Trophoblast cell (in vitro differentiated cells and primary cell): ENCODE results near the gene CMKLR1.

Experiments
- DNase-seq, 2 donors: peaks; one replicate each; pipeline ENCODE4 v3.0.0-alpha.2; 2016
- H2AFZ ChIP-seq: 2 replicates; pipeline ENCODE4 v1.6.1; 2013; ENCODE audit warnings: low read length, moderate library complexity, mild to moderate bottlenecking; ENCODE audit not compliant: insufficient read depth, poor library complexity
- H2AK5ac ChIP-seq: 2 replicates; pipeline ENCODE4 v1.6.1; 2013; ENCODE audit warnings: mild to moderate bottlenecking, low read length
- H2BK120ac ChIP-seq: 2 replicates; pipeline ENCODE4 v1.6.1; 2013; ENCODE audit warnings: low read length, mild to moderate bottlenecking, moderate library complexity; ENCODE audit not compliant: insufficient read depth, poor library complexity
- H2BK12ac ChIP-seq: 2 replicates; pipeline ENCODE4 v1.6.1; 2013; ENCODE audit warnings: mild to moderate bottlenecking, low read length, moderate library complexity
- H2BK5ac ChIP-seq: 2 replicates; pipeline ENCODE4 v1.6.1; 2013; ENCODE audit warnings: low read length, low read depth, moderate library complexity, mild to moderate bottlenecking; ENCODE audit not compliant: poor library complexity
- H3K14ac ChIP-seq: 2 replicates; pipeline ENCODE4 v1.6.1; 2013; ENCODE audit warnings: mild to moderate bottlenecking, low read length
- H3K18ac ChIP-seq: 2 replicates; pipeline ENCODE4 v1.6.1; 2013; ENCODE audit warnings: mild to moderate bottlenecking, low read length
- H3K23ac ChIP-seq: 2 replicates; pipeline ENCODE4 v1.6.1; 2013; ENCODE audit warnings: low read length
- H3K27ac ChIP-seq: 2 replicates; pipeline ENCODE4 v1.5.1; 2013; ENCODE audit warnings: low read depth, mild to moderate bottlenecking, inconsistent platforms, low read length, moderate library complexity
- H3K27me3 ChIP-seq: 2 replicates; pipeline ENCODE4 v1.6.1; 2013; ENCODE audit warnings: inconsistent platforms, mild to moderate bottlenecking, low read length, moderate library complexity; ENCODE audit not compliant: insufficient read depth
- H3K36me3 ChIP-seq, 2 experiments: 1 replicate in 1 of 2; 2 replicates in 1 of 2; pipeline ENCODE4 v1.6.1; 2013; ENCODE audit warnings: low read length in 2 of 2, mild to moderate bottlenecking in 2 of 2, moderate library complexity in 1 of 2; ENCODE audit not compliant: insufficient read depth in 2 of 2, control insufficient read depth in 1 of 2
- H3K4ac ChIP-seq: 2 replicates; pipeline ENCODE4 v1.6.1; 2013; ENCODE audit warnings: low read depth, mild to moderate bottlenecking, low read length, moderate library complexity
- H3K4me1 ChIP-seq, 2 experiments: 1 replicate in 1 of 2; 2 replicates in 1 of 2; pipeline ENCODE4 v1.6.1; 2013; ENCODE audit warnings: low read length in 2 of 2, mild to moderate bottlenecking in 2 of 2, moderate library complexity in 1 of 2; ENCODE audit not compliant: insufficient read depth in 2 of 2, control insufficient read depth in 1 of 2
- H3K4me2 ChIP-seq: 2 replicates; pipeline ENCODE4 v1.6.1; 2013; ENCODE audit warnings: inconsistent platforms, mild to moderate bottlenecking, low read length, moderate library complexity
- H3K4me3 ChIP-seq: 2 replicates; pipeline ENCODE4 v1.5.1; 2013; ENCODE audit warnings: mild to moderate bottlenecking, low read depth, low read length, inconsistent platforms
- H3K79me1 ChIP-seq: one replicate; pipeline ENCODE4 v1.6.1; 2013; ENCODE audit warnings: low read length
- H3K79me2 ChIP-seq: 2 replicates; pipeline ENCODE4 v1.6.1; 2013; ENCODE audit warnings: low read length, mild to moderate bottlenecking; ENCODE audit not compliant: control insufficient read depth, insufficient read depth, poor library complexity
- H3K9ac ChIP-seq: 2 replicates; pipeline ENCODE4 v1.6.1; 2013; ENCODE audit warnings: mild to moderate bottlenecking, low read length
- H3K9me3 ChIP-seq: 2 replicates; pipeline ENCODE4 v1.6.1; 2013; ENCODE audit warnings: low read depth, mild to moderate bottlenecking, control low read depth, inconsistent platforms, low read length; ENCODE audit not compliant: insufficient read depth
- H4K12ac ChIP-seq: 2 replicates; pipeline ENCODE4 v1.6.1; 2013; ENCODE audit warnings: low read depth, mild to moderate bottlenecking, low read length, moderate library complexity
- H4K8ac ChIP-seq: 2 replicates; pipeline ENCODE4 v1.6.1; 2013; ENCODE audit warnings: low read depth, mild to moderate bottlenecking, low read length, moderate library complexity
- H4K91ac ChIP-seq: one replicate; pipeline ENCODE4 v1.6.1; 2013; ENCODE audit warnings: low read depth, mild to moderate bottlenecking, low read length, moderate library complexity
- WGBS: extraction: QIAGEN DNeasy Blood & Tissue Kit; methylation state at CpG from one replicate; pipeline ENCODE4 v1.1.7; 2013; ENCODE audit warnings: missing lambda C conversion rate; ENCODE audit not compliant: insufficient read length, insufficient coverage; ENCODE audit errors: extremely low coverage; 5-methylcytosine and 5-hydroxymethylcytosine counted together

The CMKLR1 gene

DNA sequence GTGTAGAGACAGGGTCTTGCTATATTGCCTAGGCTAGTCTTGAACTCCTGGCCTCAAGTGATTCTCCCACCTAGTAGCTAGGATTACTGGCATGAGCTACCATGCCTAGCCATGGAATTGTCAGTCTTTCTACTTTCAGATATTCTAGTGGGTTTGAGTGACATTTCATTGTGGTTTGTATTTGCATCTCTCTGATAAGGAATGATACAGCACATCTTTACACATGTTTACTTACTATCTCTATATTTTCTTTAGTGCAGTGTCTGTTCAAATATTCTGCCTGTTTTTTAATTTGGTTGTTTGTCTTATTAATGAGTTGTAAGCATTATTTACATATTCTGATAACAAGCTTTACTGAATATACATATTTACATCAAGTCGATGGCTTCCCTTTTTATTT is 73.6 kb downstream of the CMKLR1 start:
- Histone ChIP-seq H3K27ac (no peak overlapping the region), H4K12ac (no peak overlapping the region), H2BK120ac (no peak overlapping the region), H3K4me1 (no peaks in the 10 kb centered on the region), H3K9ac (no peak overlapping the region), H3K4me3 (no peak overlapping the region), H3K18ac (no peak overlapping the region), H3K4ac (no peak overlapping the region), H4K8ac (no peak overlapping the region), H3K23ac (no peak overlapping the region), H2BK12ac (no peak overlapping the region), H3K14ac (no peak overlapping the region), H3K9me3 (peaks cover 2% of the 10 kb centered on the region), H3K27me3 (no peaks in the 10 kb centered on the region), H2AK5ac (no peak overlapping the region), H2BK5ac (no peak overlapping the region), H3K79me1 (no peaks in the 10 kb centered on the region), H3K36me3 (no peaks in the 10 kb centered on the region), H4K91ac (no peak overlapping the region), H3K4me2 (no peak overlapping the region), H2AFZ (no peak overlapping the region), H3K79me2 (no peaks in the 10 kb centered on the region)
- WGBS: no CpG with 5 or more reads among the region's 1 CpG
- DNase-seq: no peak

DNA sequence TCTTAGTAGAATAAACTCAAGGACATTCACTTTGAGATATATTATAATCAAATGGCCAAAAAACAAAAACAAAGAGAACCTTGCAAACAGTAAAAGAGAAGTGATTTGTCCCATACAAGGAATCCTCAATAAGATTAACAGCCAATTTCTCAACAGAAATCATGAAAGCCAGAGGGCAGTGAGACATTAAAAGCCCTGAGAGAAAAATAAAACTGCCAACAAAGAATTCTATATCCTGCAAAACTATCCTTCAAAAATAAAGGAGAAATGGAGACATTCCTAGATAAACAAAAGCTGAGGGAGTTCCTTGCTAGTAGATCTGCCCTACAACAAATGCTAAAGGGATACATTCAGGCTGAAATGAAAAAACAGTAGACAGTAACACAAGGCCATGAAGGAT is 78.1 kb downstream of the CMKLR1 start:
- H3K79me1 ChIP-seq: no peaks in the 10 kb centered on the region
- H4K12ac ChIP-seq: no peak overlapping the region
- H2AFZ ChIP-seq: no peak overlapping the region
- H2BK5ac ChIP-seq: no peak overlapping the region
- H3K36me3 ChIP-seq: no peaks in the 10 kb centered on the region
- H2AK5ac ChIP-seq: no peak overlapping the region
- H2BK120ac ChIP-seq: no peak overlapping the region
- no peak overlapping the region for H4K91ac ChIP-seq
- no peak overlapping the region for H3K4ac ChIP-seq
- H4K8ac ChIP-seq: no peak overlapping the region
- no peak overlapping the region for H3K18ac ChIP-seq
- no peak overlapping the region for H3K4me3 ChIP-seq
- no peak overlapping the region for H3K14ac ChIP-seq
- no peaks in the 10 kb centered on the region for H3K27me3 ChIP-seq
- no peak overlapping the region for H3K9ac ChIP-seq
- H3K79me2 ChIP-seq: no peaks in the 10 kb centered on the region
- H3K23ac ChIP-seq: no peak overlapping the region
- no peak overlapping the region for H2BK12ac ChIP-seq
- H3K4me1 ChIP-seq: no peaks in the 10 kb centered on the region
- H3K4me2 ChIP-seq: no peak overlapping the region
- H3K27ac ChIP-seq: no peak overlapping the region
- peaks cover 2% of the 10 kb centered on the region for H3K9me3 ChIP-seq
- no peak for DNase-seq

DNA sequence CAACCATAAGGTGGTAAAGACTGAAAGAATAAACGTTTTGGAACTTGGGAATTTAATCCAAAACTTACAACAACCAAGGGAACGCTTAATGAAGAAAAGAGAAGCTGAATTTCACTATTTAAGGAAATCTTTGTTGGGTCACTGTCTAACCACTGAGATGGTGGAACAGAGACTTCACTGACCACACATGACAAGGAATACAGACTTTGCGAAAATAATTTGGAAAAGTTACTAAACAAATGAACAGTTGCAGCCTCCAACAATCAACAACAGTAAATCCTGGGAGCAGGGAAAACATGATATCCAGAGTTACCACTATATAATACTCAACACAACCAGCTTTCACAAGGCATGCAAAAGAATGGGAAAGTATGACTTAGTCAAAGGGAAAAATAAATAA is 79.1 kb downstream of the CMKLR1 start:
- no peak for DNase-seq
- H3K9me3 ChIP-seq: peaks cover 2% of the 10 kb centered on the region
- no peak overlapping the region for H3K9ac ChIP-seq
- no CpG with 5 or more reads among the region's 3 CpGs for WGBS
- H4K91ac ChIP-seq: no peak overlapping the region
- H2AK5ac ChIP-seq: no peak overlapping the region
- H3K4me2 ChIP-seq: no peak overlapping the region
- H3K4ac ChIP-seq: no peak overlapping the region
- H4K8ac ChIP-seq: no peak overlapping the region
- H3K4me1 ChIP-seq: no peaks in the 10 kb centered on the region
- no peak overlapping the region for H3K27ac ChIP-seq
- H3K14ac ChIP-seq: no peak overlapping the region
- no peaks in the 10 kb centered on the region for H3K27me3 ChIP-seq
- H2AFZ ChIP-seq: no peak overlapping the region
- no peaks in the 10 kb centered on the region for H3K79me2 ChIP-seq
- H2BK5ac ChIP-seq: no peak overlapping the region
- H4K12ac ChIP-seq: no peak overlapping the region
- H3K23ac ChIP-seq: no peak overlapping the region
- H3K36me3 ChIP-seq: no peaks in the 10 kb centered on the region
- no peak overlapping the region for H2BK120ac ChIP-seq
- H3K18ac ChIP-seq: no peak overlapping the region
- no peaks in the 10 kb centered on the region for H3K79me1 ChIP-seq
- no peak overlapping the region for H2BK12ac ChIP-seq
- no peak overlapping the region for H3K4me3 ChIP-seq

DNA sequence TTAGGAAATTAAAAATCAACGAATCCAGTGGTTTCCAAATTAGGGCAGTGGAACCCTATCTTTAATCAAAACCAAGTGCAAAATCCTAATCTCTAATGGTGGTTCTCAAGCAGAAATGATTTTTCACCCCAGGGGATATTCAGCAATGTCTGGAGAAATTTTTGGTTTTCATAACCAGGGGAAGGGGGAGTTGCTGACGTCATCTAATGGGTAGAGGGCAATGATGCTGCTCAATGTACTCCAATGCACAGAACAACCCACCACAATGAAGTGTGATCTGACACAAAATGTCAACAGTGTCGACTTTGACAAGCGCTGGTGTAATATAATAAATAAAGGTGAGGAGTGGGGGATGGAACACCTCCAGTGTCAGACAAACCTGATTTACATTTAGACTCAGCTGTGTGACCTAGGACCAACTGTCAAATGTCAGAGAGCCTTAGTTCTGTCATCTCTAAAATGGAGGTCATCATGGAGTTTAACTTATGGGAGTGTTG is 81.5 kb downstream of the CMKLR1 start:
- WGBS: no CpG with 5 or more reads among the region's 4 CpGs
- Histone ChIP-seq H2BK12ac (no peak overlapping the region), H2BK5ac (no peak overlapping the region), H2AFZ (no peak overlapping the region), H3K27ac (no peak overlapping the region), H3K9me3 (peaks cover 2% of the 10 kb centered on the region), H4K12ac (no peak overlapping the region), H4K8ac (no peak overlapping the region), H3K4me2 (no peak overlapping the region), H3K4me1 (no peaks in the 10 kb centered on the region), H3K79me1 (no peaks in the 10 kb centered on the region), H3K27me3 (no peaks in the 10 kb centered on the region), H3K36me3 (no peaks in the 10 kb centered on the region), H3K4ac (no peak overlapping the region), H3K23ac (no peak overlapping the region), H4K91ac (no peak overlapping the region), H3K18ac (no peak overlapping the region), H3K4me3 (no peak overlapping the region), H2AK5ac (no peak overlapping the region), H3K79me2 (no peaks in the 10 kb centered on the region), H3K14ac (no peak overlapping the region), H3K9ac (no peak overlapping the region), H2BK120ac (no peak overlapping the region)
- no peak for DNase-seq
